Measurements from ENCODE around the gene LRMDA. TPM values are rescaled to one million over a fixed set of nuclear protein-coding genes. Genes with fewer than 3 reads are reported as not detected.

The LRMDA gene
- total RNA-seq, 4 donors from 2014 or later: 1.4 to 23.1 (median 3.6) TPM

DNA sequence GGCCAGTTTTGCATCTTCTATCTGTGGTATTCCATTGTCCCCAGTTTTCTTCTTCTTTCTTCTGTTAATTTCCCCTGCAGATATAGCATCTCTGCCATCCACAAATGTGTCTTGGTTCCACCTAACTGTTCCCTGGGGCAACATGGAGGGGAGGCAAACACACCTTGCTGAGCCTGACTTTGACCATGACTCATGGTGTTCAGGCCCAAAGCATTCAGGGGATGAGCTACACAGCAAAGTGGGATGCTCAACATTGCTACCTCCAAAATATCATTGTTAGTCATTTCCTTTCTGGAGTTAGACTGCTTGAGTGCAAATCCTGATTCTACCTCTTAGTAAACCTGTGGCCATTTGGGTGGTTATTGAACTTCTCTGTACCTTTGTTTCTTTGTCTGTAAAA is 542.7 kb downstream of the LRMDA start:
- Histone ChIP-seq H3K9me3 (no peaks in the 10 kb centered on the region), H3K27me3 (no peaks in the 10 kb centered on the region), H3K36me3 (no peaks in the 10 kb centered on the region), H3K4me3 (no peak overlapping the region), H3K4me1 (peaks cover 0 to 4% (median 0%) of the 10 kb centered on the region in 4 donors), H3K27ac (no peak overlapping the region)
- TF ChIP-seq, protein P1, sequence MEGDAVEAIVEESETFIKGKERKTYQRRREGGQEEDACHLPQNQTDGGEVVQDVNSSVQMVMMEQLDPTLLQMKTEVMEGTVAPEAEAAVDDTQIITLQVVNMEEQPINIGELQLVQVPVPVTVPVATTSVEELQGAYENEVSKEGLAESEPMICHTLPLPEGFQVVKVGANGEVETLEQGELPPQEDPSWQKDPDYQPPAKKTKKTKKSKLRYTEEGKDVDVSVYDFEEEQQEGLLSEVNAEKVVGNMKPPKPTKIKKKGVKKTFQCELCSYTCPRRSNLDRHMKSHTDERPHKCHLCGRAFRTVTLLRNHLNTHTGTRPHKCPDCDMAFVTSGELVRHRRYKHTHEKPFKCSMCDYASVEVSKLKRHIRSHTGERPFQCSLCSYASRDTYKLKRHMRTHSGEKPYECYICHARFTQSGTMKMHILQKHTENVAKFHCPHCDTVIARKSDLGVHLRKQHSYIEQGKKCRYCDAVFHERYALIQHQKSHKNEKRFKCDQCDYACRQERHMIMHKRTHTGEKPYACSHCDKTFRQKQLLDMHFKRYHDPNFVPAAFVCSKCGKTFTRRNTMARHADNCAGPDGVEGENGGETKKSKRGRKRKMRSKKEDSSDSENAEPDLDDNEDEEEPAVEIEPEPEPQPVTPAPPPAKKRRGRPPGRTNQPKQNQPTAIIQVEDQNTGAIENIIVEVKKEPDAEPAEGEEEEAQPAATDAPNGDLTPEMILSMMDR (IDR thresholded peaks at IDR 0.05): no peak
- TF ChIP-seq POLR2A (IDR thresholded peaks at IDR 0.05): no peak
- no peak for DNase-seq

DNA sequence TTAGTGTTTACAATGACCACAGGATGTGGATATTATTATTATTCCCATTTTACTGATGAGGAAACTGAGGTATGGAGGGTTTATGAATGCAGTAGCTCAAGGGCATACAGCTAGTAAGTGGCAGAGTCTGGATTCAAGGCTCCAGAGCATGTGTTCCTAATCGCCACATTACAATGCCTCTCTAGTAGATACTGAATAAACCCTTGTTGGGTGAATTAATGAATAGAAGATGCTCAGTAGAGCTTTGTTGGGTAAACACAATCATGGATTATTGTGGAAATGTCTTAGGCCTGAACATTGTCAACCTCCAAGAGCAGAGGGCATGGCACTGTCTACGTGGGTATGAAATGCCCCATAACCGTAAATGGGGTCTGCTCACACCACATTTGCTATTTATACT is 545.3 kb downstream of the LRMDA start:
- Histone ChIP-seq H3K9me3 (no peaks in the 10 kb centered on the region), H3K27ac (no peak overlapping the region), H3K36me3 (no peaks in the 10 kb centered on the region), H3K4me3 (no peak overlapping the region), H3K27me3 (no peaks in the 10 kb centered on the region), H3K4me1 (peaks cover 0 to 4% (median 0%) of the 10 kb centered on the region in 4 donors)
- no peak for DNase-seq
- TF ChIP-seq, protein P1 (IDR thresholded peaks at IDR 0.05): no peak
- no peak for TF ChIP-seq POLR2A (IDR thresholded peaks at IDR 0.05)

DNA sequence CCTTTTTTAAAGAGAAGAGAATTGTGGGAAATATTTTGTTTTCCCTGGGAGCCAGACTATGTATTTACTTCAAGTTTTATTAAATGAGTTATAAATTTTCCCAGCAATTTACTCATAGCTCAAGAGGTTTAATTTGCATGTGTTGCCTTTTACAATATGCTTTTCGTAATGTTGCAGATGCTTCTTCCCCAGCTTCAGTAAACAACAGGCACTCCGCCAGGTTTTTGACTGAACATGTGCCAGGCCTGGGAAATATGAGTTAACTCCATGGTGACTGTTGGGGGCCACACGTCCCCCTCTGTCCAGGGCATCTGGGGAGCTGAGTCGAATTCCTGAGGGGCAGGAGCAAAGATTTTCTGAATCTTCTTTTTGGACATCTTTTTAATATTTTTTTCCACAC is 545.7 kb downstream of the LRMDA start:
- H3K27ac ChIP-seq: no peak overlapping the region
- peaks cover 0 to 4% (median 0%) of the 10 kb centered on the region in 4 donors for H3K4me1 ChIP-seq
- no peaks in the 10 kb centered on the region for H3K36me3 ChIP-seq
- no peak for TF ChIP-seq POLR2A (IDR thresholded peaks at IDR 0.05)
- TF ChIP-seq, protein P1 (IDR thresholded peaks at IDR 0.05): no peak
- H3K27me3 ChIP-seq: no peaks in the 10 kb centered on the region
- H3K9me3 ChIP-seq: no peaks in the 10 kb centered on the region
- H3K4me3 ChIP-seq: no peak overlapping the region
- no peak for DNase-seq

DNA sequence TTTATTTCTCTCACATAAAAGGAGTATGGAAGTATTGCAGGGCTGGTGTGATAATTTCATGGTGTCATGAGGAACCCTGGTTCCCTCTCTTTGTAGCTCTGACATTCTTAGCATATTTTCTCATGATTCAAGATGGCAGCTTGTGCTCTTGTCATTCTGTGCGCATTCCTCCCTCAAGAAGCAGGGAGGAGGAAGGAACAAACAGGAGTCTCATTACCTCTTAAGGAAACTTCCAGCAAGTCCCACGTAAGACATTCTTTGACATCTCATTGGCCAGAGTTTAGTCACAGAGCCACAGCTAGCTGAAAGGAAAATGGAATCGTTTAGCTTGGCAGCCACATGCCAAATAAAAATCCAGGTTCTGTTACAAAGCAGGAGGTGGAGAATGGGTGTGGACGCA is 546.8 kb downstream of the LRMDA start:
- no peak for TF ChIP-seq POLR2A (IDR thresholded peaks at IDR 0.05)
- TF ChIP-seq, protein P1 (IDR thresholded peaks at IDR 0.05): no peak
- Histone ChIP-seq H3K4me3 (no peak overlapping the region), H3K27me3 (no peaks in the 10 kb centered on the region), H3K36me3 (no peaks in the 10 kb centered on the region), H3K27ac (no peak overlapping the region), H3K4me1 (no peaks in the 10 kb centered on the region), H3K9me3 (no peaks in the 10 kb centered on the region)
- no peak for DNase-seq

DNA sequence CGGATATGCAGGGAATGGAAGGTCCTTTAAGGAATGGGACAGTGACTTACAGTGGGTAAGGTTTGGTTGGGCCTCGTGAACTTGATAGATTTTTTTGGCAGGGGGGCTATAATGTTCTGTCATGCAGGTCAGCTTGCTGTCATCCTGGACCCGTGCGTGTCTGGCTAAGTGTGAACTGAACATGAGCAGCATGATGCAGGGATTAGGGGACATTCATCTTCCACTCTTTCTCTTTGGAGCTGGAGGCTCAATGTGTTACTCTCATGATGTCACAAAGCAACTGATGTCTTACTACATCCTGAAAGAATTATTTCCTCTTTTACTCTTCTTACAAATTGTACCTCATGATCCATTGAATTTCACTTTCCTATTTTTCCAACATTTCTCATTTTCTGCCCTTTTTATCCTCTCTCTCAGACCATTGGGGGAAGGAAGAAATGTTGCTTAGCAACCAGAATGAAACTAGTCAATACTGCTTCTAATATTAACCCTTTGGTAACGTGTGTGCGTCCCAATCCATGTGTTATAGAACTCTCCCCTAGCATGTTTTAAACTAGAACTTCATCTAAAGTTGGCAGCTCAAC is 549.1 kb downstream of the LRMDA start:
- no peak for DNase-seq
- Histone ChIP-seq H3K27ac (no peak overlapping the region), H3K36me3 (no peaks in the 10 kb centered on the region), H3K4me1 (no peaks in the 10 kb centered on the region), H3K9me3 (no peaks in the 10 kb centered on the region), H3K4me3 (no peak overlapping the region), H3K27me3 (no peaks in the 10 kb centered on the region)
- TF ChIP-seq POLR2A (IDR thresholded peaks at IDR 0.05): no peak
- TF ChIP-seq, protein P1 (IDR thresholded peaks at IDR 0.05): no peak
